Trophoblast cell (in vitro differentiated cells and primary cell): ENCODE data around the gene POU6F2.

ENCODE experiments used
- DNase-seq, 2 donors: peaks; one replicate each; pipeline ENCODE4 v3.0.0-alpha.2; 2016
- H2AFZ ChIP-seq: 2 replicates; pipeline ENCODE4 v1.6.1; 2013; ENCODE audit warnings: low read length, moderate library complexity, mild to moderate bottlenecking; ENCODE audit not compliant: insufficient read depth, poor library complexity
- H2AK5ac ChIP-seq: 2 replicates; pipeline ENCODE4 v1.6.1; 2013; ENCODE audit warnings: mild to moderate bottlenecking, low read length
- H2BK120ac ChIP-seq: 2 replicates; pipeline ENCODE4 v1.6.1; 2013; ENCODE audit warnings: low read length, mild to moderate bottlenecking, moderate library complexity; ENCODE audit not compliant: insufficient read depth, poor library complexity
- H2BK12ac ChIP-seq: 2 replicates; pipeline ENCODE4 v1.6.1; 2013; ENCODE audit warnings: mild to moderate bottlenecking, low read length, moderate library complexity
- H2BK5ac ChIP-seq: 2 replicates; pipeline ENCODE4 v1.6.1; 2013; ENCODE audit warnings: low read length, low read depth, moderate library complexity, mild to moderate bottlenecking; ENCODE audit not compliant: poor library complexity
- H3K14ac ChIP-seq: 2 replicates; pipeline ENCODE4 v1.6.1; 2013; ENCODE audit warnings: mild to moderate bottlenecking, low read length
- H3K18ac ChIP-seq: 2 replicates; pipeline ENCODE4 v1.6.1; 2013; ENCODE audit warnings: mild to moderate bottlenecking, low read length
- H3K23ac ChIP-seq: 2 replicates; pipeline ENCODE4 v1.6.1; 2013; ENCODE audit warnings: low read length
- H3K27ac ChIP-seq: 2 replicates; pipeline ENCODE4 v1.5.1; 2013; ENCODE audit warnings: low read depth, mild to moderate bottlenecking, inconsistent platforms, low read length, moderate library complexity
- H3K27me3 ChIP-seq: 2 replicates; pipeline ENCODE4 v1.6.1; 2013; ENCODE audit warnings: inconsistent platforms, mild to moderate bottlenecking, low read length, moderate library complexity; ENCODE audit not compliant: insufficient read depth
- H3K36me3 ChIP-seq, 2 experiments: 1 replicate in 1 of 2; 2 replicates in 1 of 2; pipeline ENCODE4 v1.6.1; 2013; ENCODE audit warnings: low read length in 2 of 2, mild to moderate bottlenecking in 2 of 2, moderate library complexity in 1 of 2; ENCODE audit not compliant: insufficient read depth in 2 of 2, control insufficient read depth in 1 of 2
- H3K4ac ChIP-seq: 2 replicates; pipeline ENCODE4 v1.6.1; 2013; ENCODE audit warnings: low read depth, mild to moderate bottlenecking, low read length, moderate library complexity
- H3K4me1 ChIP-seq, 2 experiments: 1 replicate in 1 of 2; 2 replicates in 1 of 2; pipeline ENCODE4 v1.6.1; 2013; ENCODE audit warnings: low read length in 2 of 2, mild to moderate bottlenecking in 2 of 2, moderate library complexity in 1 of 2; ENCODE audit not compliant: insufficient read depth in 2 of 2, control insufficient read depth in 1 of 2
- H3K4me2 ChIP-seq: 2 replicates; pipeline ENCODE4 v1.6.1; 2013; ENCODE audit warnings: inconsistent platforms, mild to moderate bottlenecking, low read length, moderate library complexity
- H3K4me3 ChIP-seq: 2 replicates; pipeline ENCODE4 v1.5.1; 2013; ENCODE audit warnings: mild to moderate bottlenecking, low read depth, low read length, inconsistent platforms
- H3K79me1 ChIP-seq: one replicate; pipeline ENCODE4 v1.6.1; 2013; ENCODE audit warnings: low read length
- H3K79me2 ChIP-seq: 2 replicates; pipeline ENCODE4 v1.6.1; 2013; ENCODE audit warnings: low read length, mild to moderate bottlenecking; ENCODE audit not compliant: control insufficient read depth, insufficient read depth, poor library complexity
- H3K9ac ChIP-seq: 2 replicates; pipeline ENCODE4 v1.6.1; 2013; ENCODE audit warnings: mild to moderate bottlenecking, low read length
- H3K9me3 ChIP-seq: 2 replicates; pipeline ENCODE4 v1.6.1; 2013; ENCODE audit warnings: low read depth, mild to moderate bottlenecking, control low read depth, inconsistent platforms, low read length; ENCODE audit not compliant: insufficient read depth
- H4K12ac ChIP-seq: 2 replicates; pipeline ENCODE4 v1.6.1; 2013; ENCODE audit warnings: low read depth, mild to moderate bottlenecking, low read length, moderate library complexity
- H4K8ac ChIP-seq: 2 replicates; pipeline ENCODE4 v1.6.1; 2013; ENCODE audit warnings: low read depth, mild to moderate bottlenecking, low read length, moderate library complexity
- H4K91ac ChIP-seq: one replicate; pipeline ENCODE4 v1.6.1; 2013; ENCODE audit warnings: low read depth, mild to moderate bottlenecking, low read length, moderate library complexity
- WGBS: extraction: QIAGEN DNeasy Blood & Tissue Kit; methylation state at CpG from one replicate; pipeline ENCODE4 v1.1.7; 2013; ENCODE audit warnings: missing lambda C conversion rate; ENCODE audit not compliant: insufficient read length, insufficient coverage; ENCODE audit errors: extremely low coverage; 5-methylcytosine and 5-hydroxymethylcytosine counted together

Gene POU6F2

DNA sequence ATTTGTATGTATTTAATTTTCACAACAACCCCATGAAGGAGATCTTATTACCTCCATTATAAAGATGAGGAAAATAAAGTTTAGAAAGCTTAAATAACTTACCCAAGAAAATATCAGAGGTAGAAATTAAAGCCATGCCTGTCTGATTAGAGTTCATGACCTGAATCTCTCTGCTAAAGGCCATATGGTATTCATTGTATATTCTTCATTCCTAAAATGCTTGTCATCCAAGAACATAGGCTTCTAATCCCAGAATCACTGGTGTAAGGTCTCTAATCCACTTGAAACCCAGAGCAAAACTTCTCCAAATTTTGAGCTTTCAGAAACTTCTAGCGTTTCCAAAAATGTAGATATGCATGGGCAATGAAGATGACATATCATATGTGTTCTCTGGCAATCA, 516.2 kb downstream of the POU6F2 start:
- no peak overlapping the region for H3K23ac ChIP-seq
- H3K27ac ChIP-seq = no peak overlapping the region
- H3K4ac ChIP-seq = no peak overlapping the region
- no peak for DNase-seq
- H4K91ac ChIP-seq = no peak overlapping the region
- H2AFZ ChIP-seq = no peak overlapping the region
- no peaks in the 10 kb centered on the region for H3K79me2 ChIP-seq
- no peak overlapping the region for H3K18ac ChIP-seq
- no peak overlapping the region for H3K4me3 ChIP-seq
- H3K36me3 ChIP-seq = no peaks in the 10 kb centered on the region
- no CpG with 5 or more reads among the region's 1 CpG for WGBS
- H3K79me1 ChIP-seq = no peaks in the 10 kb centered on the region
- H4K8ac ChIP-seq = no peak overlapping the region
- H3K9ac ChIP-seq = no peak overlapping the region
- no peak overlapping the region for H2BK120ac ChIP-seq
- no peaks in the 10 kb centered on the region for H3K4me1 ChIP-seq
- H3K9me3 ChIP-seq = peaks cover 1% of the 10 kb centered on the region
- no peak overlapping the region for H2BK5ac ChIP-seq
- H3K14ac ChIP-seq = no peak overlapping the region
- H2BK12ac ChIP-seq = no peak overlapping the region
- H4K12ac ChIP-seq = no peak overlapping the region
- no peak overlapping the region for H2AK5ac ChIP-seq
- no peak overlapping the region for H3K4me2 ChIP-seq
- no peaks in the 10 kb centered on the region for H3K27me3 ChIP-seq

DNA sequence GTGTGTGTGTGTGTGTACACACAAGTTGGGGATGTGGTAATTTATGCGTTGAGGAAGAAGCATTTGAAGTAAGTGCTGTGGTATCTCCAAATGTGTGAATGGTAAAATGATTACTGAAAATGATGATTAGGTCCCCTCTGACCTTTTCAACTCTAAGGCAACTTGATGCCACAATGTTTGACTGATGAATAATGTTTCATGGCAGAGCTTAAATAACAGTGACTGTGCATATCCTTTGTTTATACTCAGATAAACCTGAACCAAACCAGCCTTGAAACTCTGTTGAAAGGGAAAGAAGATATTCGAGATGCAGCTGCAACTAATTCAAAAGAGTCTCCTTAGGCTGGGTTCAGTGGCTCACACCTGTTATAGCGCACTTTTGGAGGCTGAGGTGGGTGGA, 523.6 kb downstream of the POU6F2 start:
- Histone ChIP-seq H2BK12ac (no peak overlapping the region), H3K18ac (no peak overlapping the region), H2AFZ (no peak overlapping the region), H3K14ac (no peak overlapping the region), H3K27ac (no peak overlapping the region), H3K4me3 (no peak overlapping the region), H4K8ac (no peak overlapping the region), H4K12ac (no peak overlapping the region), H3K27me3 (no peaks in the 10 kb centered on the region), H3K9ac (no peak overlapping the region), H3K23ac (no peak overlapping the region), H2BK120ac (no peak overlapping the region), H3K9me3 (no peaks in the 10 kb centered on the region), H3K79me2 (no peaks in the 10 kb centered on the region), H2BK5ac (no peak overlapping the region), H3K4ac (no peak overlapping the region), H4K91ac (no peak overlapping the region), H3K36me3 (no peaks in the 10 kb centered on the region), H2AK5ac (no peak overlapping the region), H3K79me1 (no peaks in the 10 kb centered on the region), H3K4me2 (no peak overlapping the region), H3K4me1 (no peaks in the 10 kb centered on the region)
- DNase-seq = no peak
- WGBS = no CpG with 5 or more reads among the region's 3 CpGs

DNA sequence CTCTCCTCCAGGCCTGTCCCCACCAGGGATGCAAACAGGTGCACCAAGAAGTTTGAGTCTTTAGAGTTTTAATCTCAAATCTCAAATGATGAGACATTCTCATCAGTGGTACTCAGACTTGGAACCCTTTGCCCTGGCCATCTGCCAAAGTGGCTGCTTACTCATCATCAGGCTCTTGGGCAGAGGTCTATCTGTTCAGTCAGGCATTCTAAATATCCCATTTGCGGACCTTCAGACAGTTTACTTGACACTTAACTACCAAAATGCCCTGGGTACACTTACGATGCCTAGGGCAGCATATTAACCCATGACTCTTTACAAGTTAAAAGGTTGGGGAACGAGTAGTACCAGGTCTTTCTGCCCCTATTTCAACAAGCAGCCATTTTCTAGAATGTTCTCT, 527.3 kb downstream of the POU6F2 start:
- Histone ChIP-seq H3K27me3 (no peaks in the 10 kb centered on the region), H3K4me1 (no peaks in the 10 kb centered on the region), H3K4me3 (no peak overlapping the region), H3K23ac (no peak overlapping the region), H3K4ac (no peak overlapping the region), H3K27ac (no peak overlapping the region), H3K79me2 (no peaks in the 10 kb centered on the region), H3K14ac (no peak overlapping the region), H2AFZ (no peak overlapping the region), H3K9ac (no peak overlapping the region), H3K36me3 (no peaks in the 10 kb centered on the region), H2BK120ac (no peak overlapping the region), H4K12ac (no peak overlapping the region), H3K9me3 (no peaks in the 10 kb centered on the region), H2BK5ac (no peak overlapping the region), H3K79me1 (no peaks in the 10 kb centered on the region), H3K18ac (no peak overlapping the region), H2BK12ac (no peak overlapping the region), H4K8ac (no peak overlapping the region), H2AK5ac (no peak overlapping the region), H4K91ac (no peak overlapping the region), H3K4me2 (no peak overlapping the region)
- WGBS = no CpG with 5 or more reads among the region's 3 CpGs
- peak; percentile 43 to 57 for DNase-seq

DNA sequence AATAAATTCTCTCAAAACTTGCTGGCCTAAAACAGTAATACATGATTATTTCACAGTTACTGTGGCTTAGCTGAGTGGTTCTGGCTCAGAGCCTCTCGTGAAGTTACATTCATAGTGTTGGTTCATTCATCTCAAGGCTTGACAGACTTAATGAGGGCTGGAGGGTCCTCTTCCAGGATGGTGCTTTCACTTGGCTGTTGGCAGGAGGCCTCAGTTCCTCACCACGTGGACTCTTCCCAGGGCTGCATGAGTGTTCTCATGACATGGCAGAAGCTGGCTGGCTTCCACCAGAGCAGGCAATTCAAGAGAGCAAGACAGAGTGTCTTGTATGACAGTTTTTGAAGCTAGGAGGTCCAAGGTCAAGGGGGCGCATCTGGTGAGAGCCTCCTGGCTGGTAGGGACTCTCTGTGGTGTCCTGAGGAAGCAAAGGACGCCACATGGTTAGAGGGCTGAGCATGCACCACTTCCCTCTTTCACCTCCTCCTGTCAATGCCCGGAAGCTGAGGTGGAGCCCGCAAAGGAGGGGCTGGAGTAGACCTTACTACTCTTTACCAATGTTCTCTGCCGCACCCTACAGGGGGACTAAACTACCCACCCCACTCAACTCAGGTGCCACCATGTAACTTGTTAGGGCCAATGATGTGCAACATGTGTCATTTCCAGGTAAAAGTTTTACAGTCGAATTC, 530.3 kb downstream of the POU6F2 start:
- H3K9ac ChIP-seq = no peak overlapping the region
- H3K27ac ChIP-seq = no peak overlapping the region
- H3K14ac ChIP-seq = no peak overlapping the region
- no peaks in the 10 kb centered on the region for H3K9me3 ChIP-seq
- no peak overlapping the region for H4K8ac ChIP-seq
- peaks cover 3% of the 10 kb centered on the region for H3K79me1 ChIP-seq
- H3K4me1 ChIP-seq = peaks cover 3 to 4% of the 10 kb centered on the region in 2 experiments
- no peak overlapping the region for H3K4me2 ChIP-seq
- H3K4ac ChIP-seq = no peak overlapping the region
- no peaks in the 10 kb centered on the region for H3K36me3 ChIP-seq
- H4K12ac ChIP-seq = no peak overlapping the region
- H3K27me3 ChIP-seq = no peaks in the 10 kb centered on the region
- no peak overlapping the region for H2BK5ac ChIP-seq
- no peak overlapping the region for H2AK5ac ChIP-seq
- H4K91ac ChIP-seq = no peak overlapping the region
- no peak overlapping the region for H3K23ac ChIP-seq
- no peak for DNase-seq
- no peaks in the 10 kb centered on the region for H3K79me2 ChIP-seq
- no peak overlapping the region for H2AFZ ChIP-seq
- WGBS = no CpG with 5 or more reads among the region's 8 CpGs
- no peak overlapping the region for H2BK120ac ChIP-seq
- H3K4me3 ChIP-seq = no peak overlapping the region
- H2BK12ac ChIP-seq = no peak overlapping the region
- no peak overlapping the region for H3K18ac ChIP-seq
